ENCODE results near the gene SEPTIN10.
"Not testable (repeated sequence)": the region's sequence is repeated elsewhere in the genome, so short reads cannot be mapped to it uniquely, and the experiment has no call there.

Gene SEPTIN10

DNA sequence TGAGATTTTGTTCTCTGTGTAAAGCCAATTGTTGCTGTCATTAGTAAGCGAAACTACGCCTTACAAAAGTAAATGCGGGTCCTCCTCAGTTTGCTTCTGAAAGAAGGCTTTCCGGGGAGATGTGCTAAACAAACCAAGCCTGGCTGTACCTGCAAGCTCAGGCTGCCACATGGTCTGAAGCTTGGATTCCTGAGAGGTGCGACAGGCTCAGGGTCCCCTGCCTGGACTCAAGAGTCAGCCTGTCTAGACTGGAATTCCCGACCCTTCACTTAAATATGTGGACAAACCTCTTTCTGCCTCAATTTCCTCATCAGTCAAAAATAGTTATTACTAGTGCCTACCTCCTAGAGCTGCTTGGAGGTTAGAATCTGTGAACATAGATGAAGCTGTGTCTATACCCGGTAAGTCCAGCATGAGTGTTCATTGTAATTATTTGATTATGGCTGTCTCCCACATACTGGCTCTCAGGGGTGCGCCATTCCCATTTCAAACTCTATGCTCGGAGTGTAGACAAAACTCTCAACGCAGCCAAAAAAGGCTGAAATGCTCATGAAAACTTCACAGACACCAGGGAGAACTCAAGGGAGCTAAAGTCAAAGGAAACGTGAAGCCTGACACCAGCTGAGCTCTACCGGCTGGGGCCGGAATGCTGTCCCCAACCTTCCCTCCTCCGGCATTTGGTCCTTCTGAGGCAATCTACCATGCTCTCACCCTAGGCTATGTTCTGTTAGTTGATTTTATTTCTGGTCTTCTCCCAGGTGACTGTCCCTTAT lies 31.8 kb upstream of the SEPTIN10 start:
- Histone ChIP-seq H3K4me3 (ENCODE audit: low read depth in 1 of 2, low read length in 1 of 2) (no peak overlapping the region), H3K27ac (no peak overlapping the region), H3K36me3 (no peaks in the 10 kb centered on the region), H3K9me3 (no peaks in the 10 kb centered on the region), H3K4me1 (ENCODE audit: control insufficient read depth in 1 of 2, insufficient read depth in 1 of 2, low read depth in 1 of 2, low read length in 1 of 2) (no peaks in the 10 kb centered on the region), H3K27me3 (no peaks in the 10 kb centered on the region)
- TF ChIP-seq, protein P1, sequence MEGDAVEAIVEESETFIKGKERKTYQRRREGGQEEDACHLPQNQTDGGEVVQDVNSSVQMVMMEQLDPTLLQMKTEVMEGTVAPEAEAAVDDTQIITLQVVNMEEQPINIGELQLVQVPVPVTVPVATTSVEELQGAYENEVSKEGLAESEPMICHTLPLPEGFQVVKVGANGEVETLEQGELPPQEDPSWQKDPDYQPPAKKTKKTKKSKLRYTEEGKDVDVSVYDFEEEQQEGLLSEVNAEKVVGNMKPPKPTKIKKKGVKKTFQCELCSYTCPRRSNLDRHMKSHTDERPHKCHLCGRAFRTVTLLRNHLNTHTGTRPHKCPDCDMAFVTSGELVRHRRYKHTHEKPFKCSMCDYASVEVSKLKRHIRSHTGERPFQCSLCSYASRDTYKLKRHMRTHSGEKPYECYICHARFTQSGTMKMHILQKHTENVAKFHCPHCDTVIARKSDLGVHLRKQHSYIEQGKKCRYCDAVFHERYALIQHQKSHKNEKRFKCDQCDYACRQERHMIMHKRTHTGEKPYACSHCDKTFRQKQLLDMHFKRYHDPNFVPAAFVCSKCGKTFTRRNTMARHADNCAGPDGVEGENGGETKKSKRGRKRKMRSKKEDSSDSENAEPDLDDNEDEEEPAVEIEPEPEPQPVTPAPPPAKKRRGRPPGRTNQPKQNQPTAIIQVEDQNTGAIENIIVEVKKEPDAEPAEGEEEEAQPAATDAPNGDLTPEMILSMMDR (IDR thresholded peaks at IDR 0.05) = no peak

DNA sequence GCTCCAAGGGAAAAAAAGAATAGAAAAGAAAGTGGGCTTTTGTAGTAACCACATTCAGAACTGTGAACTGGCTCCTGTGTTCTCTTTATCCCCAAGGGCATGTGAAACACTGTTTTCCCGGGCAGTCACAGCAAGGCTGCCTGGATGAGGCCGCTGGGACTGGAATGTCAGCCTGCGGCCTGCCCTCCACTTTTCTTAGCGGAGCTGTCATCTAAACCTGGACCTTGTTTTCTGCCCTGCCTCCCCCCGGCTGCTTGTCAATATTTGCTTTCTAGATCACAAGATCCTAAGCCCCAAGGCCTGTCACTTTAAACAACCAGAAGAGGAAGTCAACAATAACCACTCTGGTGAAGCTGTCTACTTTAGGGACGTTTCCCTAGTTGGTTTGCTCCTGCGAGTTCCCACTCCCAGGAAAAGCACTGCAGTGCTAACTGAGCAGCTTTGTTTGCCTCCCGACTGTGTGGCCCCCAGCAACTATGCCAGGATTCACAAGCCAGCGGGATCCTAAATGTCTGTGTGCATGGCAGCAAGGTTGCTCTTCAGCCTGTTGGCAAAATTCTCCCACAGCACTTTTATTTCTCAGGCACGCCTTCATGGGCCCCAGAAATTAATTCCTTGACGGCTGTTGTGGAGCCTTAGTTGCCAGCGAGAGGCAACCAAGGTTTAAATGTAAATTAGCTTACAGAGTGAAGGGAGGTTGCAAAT lies 31.0 kb upstream of the SEPTIN10 start:
- Histone ChIP-seq H3K27me3 (no peaks in the 10 kb centered on the region), H3K4me3 (ENCODE audit: low read depth in 1 of 2, low read length in 1 of 2) (no peak overlapping the region), H3K4me1 (ENCODE audit: control insufficient read depth in 1 of 2, insufficient read depth in 1 of 2, low read depth in 1 of 2, low read length in 1 of 2) (no peaks in the 10 kb centered on the region), H3K27ac (no peak overlapping the region), H3K36me3 (no peaks in the 10 kb centered on the region), H3K9me3 (no peaks in the 10 kb centered on the region)
- TF ChIP-seq, protein P1 (IDR thresholded peaks at IDR 0.05) = no peak

DNA sequence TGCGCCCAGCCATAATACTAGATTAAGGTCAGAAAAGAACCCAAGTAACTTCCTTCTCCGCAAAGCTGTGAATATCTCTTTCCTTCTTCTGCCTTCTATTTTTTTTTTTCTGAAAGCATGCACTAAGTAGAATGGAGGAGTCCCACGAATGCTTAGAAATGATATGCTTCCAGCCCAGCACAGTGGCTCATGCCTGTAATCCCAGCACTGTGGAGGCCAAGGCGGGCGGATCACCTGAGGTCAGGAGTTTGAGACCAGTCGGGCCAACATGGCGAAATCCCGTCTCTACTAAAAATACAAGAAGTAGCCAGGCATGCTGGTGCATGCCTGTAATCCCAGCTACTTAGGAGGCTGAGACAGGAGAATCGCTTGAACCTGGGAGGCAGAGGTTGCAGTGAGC lies 26.2 kb upstream of the SEPTIN10 start:
- not testable (repeated sequence) for H3K4me3 ChIP-seq (ENCODE audit: low read depth in 1 of 2, low read length in 1 of 2); H3K36me3 ChIP-seq; H3K27me3 ChIP-seq; H3K4me1 ChIP-seq (ENCODE audit: control insufficient read depth in 1 of 2, insufficient read depth in 1 of 2, low read depth in 1 of 2, low read length in 1 of 2); H3K27ac ChIP-seq; H3K9me3 ChIP-seq

DNA sequence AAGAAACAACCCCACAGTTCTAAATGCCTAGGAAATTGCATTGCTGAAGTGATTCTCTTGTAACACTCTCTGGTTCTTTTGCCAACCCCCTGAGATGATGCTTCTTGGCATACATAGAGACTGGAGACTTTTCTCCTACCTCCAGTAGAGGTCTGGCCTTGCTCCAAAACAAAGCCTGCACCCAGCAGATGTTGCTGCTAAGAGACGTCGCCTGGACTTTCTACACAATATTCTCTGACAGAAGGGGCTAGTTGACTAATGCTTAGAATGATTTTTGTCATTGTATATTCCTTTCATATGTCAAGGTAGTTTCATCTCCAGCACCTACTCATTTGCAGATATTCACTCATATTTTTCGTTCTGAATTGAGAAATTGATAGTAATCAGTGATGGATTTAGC lies 25.0 kb upstream of the SEPTIN10 start:
- Histone ChIP-seq H3K36me3 (no peaks in the 10 kb centered on the region), H3K27ac (no peak overlapping the region), H3K9me3 (no peaks in the 10 kb centered on the region), H3K4me1 (ENCODE audit: control insufficient read depth in 1 of 2, insufficient read depth in 1 of 2, low read depth in 1 of 2, low read length in 1 of 2) (peaks cover 0 to 3% of the 10 kb centered on the region in 2 experiments), H3K27me3 (no peaks in the 10 kb centered on the region), H3K4me3 (ENCODE audit: low read depth in 1 of 2, low read length in 1 of 2) (no peak overlapping the region)
- TF ChIP-seq, protein P1 (IDR thresholded peaks at IDR 0.05) = no peak

DNA sequence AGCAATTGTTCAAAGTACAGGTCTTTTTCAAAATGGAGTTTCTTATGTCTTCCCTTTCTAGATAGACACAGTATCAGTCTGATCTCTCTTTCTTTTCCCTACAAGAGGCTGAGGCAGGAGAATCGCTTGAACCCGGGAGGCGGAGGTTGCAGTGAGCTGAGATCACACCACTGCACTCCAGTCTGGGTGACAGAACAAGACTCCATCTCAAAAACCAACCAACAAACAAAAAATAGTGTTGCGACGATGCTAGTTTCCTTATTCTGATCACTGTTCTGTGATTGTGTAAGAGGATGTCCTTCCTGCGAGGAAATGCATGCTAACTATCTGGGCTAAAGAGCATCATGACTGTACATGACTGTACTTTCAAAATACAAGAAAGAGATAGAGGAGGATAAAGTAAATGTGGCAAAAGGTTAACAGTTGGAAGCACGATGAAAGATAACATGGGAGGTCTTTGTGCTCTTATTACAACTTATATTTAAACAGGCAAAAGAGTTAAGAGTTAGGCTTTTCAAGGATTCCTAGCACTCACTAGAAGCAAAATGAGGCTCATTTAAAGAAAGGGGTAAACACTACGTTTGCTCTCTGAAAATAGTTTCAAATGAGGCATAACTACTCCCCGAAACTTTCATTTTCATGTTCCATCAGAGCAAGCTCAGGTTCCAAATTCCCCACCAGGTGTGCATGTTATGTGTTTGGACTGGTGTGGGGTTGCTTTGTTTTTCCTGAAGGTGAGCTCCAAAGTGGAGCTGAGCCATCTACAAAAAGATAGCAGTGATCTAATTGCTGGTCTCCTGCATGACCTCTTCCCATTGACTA lies 24.2 kb upstream of the SEPTIN10 start:
- H3K4me3 ChIP-seq (ENCODE audit: low read depth in 1 of 2, low read length in 1 of 2) = no peak overlapping the region
- H3K4me1 ChIP-seq (ENCODE audit: control insufficient read depth in 1 of 2, insufficient read depth in 1 of 2, low read depth in 1 of 2, low read length in 1 of 2) = peaks cover 0 to 3% of the 10 kb centered on the region in 2 experiments
- H3K36me3 ChIP-seq = no peaks in the 10 kb centered on the region
- TF ChIP-seq, protein P1 (IDR thresholded peaks at IDR 0.05) = no peak
- peaks cover 4% of the 10 kb centered on the region for H3K27me3 ChIP-seq
- H3K27ac ChIP-seq = no peak overlapping the region
- no peaks in the 10 kb centered on the region for H3K9me3 ChIP-seq

All from neutrophil (primary cell).